A673 (cell line): ENCODE data around the gene PEX11G.

Source experiments
- CTCF ChIP-seq: fragments of 300-800, 200-600 bp; sonication (generic); conservative IDR thresholded peaks from 2 replicates; pipeline ENCODE4 v1.5.1; 2017; ENCODE audit warnings: low read depth, mild to moderate bottlenecking, antibody characterized with exemption, low read length, moderate library complexity, mixed read lengths
- EZH2 ChIP-seq: fragments of 200-600 bp; sonication (generic); IDR thresholded peaks from 2 replicates; pipeline ENCODE4 v1.6.1; 2017; ENCODE audit warnings: borderline replicate concordance, low read depth, mild to moderate bottlenecking, mixed read lengths, antibody characterized with exemption, low read length; ENCODE audit not compliant: poor library complexity, severe bottlenecking

DNA sequence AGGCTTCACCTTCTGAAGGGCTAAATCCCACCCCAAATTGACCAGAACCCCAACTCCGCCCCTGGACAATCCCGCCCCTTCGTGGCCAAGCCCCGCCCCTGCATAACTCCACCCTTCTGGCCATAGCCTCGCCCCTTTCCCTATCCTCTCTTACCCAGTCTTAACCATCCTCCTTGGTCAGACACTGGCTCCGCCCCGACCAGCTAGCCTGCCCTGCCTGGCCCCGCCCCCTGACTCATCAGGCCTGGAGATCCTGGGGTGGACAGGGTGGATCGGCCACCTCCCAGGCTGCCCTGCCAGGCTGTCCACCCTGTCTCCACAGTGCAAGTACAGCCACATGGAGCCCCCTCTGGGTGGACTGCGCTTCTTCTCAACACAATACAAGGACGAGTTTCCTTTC lies 19.0 kb upstream of the PEX11G start:
- TF ChIP-seq CTCF, result no peak
- no peak for TF ChIP-seq EZH2
